Cardiac fibroblast (primary cell): ENCODE data around the gene SEMA4D.

Experiments
- DNase-seq, 2 donors: peaks; one replicate each; pipeline versions ENCODE4 v3.0.0 to v3.0.0-alpha.2; 2010; ENCODE audit warnings: low read depth in 2 of 2
- H3K4me3 ChIP-seq, 2 donors: replicated peaks in 1 of 2; 1 replicate in 1 of 2; 2 replicates in 1 of 2; pipeline ENCODE4 v1.5.1; 2011; ENCODE audit warnings: low read depth in 2 of 2, low read length in 2 of 2, mild to moderate bottlenecking in 2 of 2, moderate library complexity in 1 of 2
- TF ChIP-seq, protein P1 (sequence below): IDR thresholded peaks from one replicate; pipeline ENCODE4 v1.5.1; 2011; ENCODE audit warnings: low read depth, mild to moderate bottlenecking, low read length, inconsistent platforms

The SEMA4D gene

DNA sequence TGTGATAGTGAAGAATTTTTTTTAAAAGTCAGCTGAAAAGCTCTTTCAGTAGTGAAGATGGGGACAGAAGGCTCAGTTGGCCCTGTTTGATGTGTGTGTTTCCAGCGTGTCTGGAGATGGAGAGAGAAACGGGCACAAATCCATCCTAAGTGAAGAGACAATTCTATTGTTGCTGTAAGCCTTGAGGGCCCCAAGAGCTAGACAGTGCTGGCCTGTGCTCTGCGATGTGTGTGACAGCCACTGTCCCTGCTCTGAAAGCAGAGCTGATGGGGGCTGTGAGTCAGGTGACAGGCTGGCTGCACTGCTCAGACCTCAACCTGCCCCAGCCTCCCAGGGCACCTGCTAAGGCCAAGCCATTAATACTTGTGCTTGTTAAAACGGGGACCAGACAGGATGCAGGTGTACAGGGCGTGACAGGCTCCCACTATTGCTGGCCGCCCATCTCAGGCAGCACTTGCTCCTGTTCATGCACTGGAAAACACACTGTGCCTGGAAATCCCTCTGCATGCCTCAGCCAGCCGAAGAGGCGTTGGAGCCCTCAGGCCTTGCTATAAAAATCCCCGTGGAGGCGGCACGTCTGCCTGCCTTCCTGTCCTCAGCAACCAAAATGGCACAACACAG, 44.6 kb upstream of the SEMA4D start:
- TF ChIP-seq, protein P1, sequence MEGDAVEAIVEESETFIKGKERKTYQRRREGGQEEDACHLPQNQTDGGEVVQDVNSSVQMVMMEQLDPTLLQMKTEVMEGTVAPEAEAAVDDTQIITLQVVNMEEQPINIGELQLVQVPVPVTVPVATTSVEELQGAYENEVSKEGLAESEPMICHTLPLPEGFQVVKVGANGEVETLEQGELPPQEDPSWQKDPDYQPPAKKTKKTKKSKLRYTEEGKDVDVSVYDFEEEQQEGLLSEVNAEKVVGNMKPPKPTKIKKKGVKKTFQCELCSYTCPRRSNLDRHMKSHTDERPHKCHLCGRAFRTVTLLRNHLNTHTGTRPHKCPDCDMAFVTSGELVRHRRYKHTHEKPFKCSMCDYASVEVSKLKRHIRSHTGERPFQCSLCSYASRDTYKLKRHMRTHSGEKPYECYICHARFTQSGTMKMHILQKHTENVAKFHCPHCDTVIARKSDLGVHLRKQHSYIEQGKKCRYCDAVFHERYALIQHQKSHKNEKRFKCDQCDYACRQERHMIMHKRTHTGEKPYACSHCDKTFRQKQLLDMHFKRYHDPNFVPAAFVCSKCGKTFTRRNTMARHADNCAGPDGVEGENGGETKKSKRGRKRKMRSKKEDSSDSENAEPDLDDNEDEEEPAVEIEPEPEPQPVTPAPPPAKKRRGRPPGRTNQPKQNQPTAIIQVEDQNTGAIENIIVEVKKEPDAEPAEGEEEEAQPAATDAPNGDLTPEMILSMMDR: no peak
- DNase-seq: no peak
- H3K4me3 ChIP-seq: no peak overlapping the region

DNA sequence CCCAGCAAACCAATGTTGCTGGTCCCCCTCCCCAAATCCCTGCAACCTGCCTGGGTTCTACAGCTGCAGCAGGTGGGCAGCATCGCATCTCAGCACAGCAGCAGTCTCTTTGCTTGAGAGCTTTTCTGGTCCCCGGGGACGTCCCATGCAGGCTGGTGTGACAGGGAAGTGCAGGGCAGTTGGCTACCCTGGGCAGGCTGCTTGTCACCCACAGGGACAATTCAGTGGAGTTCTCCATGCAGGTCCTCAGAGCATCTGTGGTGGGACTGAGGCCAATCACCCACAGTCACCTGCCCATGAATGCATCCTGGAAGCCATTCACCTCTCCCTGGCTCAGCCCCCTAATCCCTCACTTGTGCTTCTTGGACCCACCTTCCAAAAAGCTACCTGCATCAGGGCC, 43.9 kb upstream of the SEMA4D start:
- no peak for DNase-seq
- H3K4me3 ChIP-seq: no peak overlapping the region
- TF ChIP-seq, protein P1: no peak

DNA sequence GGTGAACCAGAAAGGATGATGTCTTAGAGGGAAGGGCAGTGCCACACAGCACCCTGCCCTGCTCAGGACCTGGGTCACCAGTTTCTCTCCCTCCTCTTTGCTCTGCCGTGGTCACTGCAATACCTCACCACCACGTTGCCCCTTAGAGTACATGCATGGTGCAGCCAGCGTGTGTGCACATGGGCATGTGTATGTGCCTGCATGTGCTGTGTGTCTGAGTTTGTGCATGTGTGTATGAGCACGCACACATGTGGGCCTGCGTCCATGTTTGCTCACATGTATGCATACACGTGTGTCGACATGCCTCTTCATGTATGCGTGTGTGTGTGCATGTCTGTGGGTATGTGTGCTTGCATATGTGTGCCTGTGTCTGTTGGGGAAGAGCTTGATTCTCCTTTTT, 41.5 kb upstream of the SEMA4D start:
- no peak for DNase-seq
- H3K4me3 ChIP-seq: no peak overlapping the region
- TF ChIP-seq, protein P1: no peak

DNA sequence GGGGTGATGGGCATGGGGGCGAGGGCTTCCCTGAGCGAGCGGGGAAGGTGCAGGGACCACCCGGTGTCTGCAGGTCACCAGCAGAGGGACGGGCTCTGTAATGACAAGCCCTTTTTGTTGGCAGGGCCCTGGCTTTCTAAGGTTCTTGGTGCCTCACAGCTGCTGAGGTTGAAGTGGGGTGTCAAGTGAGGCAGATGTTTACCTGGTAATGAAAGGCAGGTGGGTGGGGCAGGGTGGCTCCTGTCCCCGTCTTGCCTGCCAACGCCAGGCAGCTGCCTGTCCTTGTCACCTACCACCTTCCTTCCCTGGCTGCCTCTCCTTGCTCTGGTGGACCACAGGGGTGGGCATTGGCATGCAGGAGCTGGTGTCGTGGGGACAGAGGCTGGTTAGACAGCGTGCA, 41.0 kb upstream of the SEMA4D start:
- no peak overlapping the region for H3K4me3 ChIP-seq
- TF ChIP-seq, protein P1: no peak
- no peak for DNase-seq

DNA sequence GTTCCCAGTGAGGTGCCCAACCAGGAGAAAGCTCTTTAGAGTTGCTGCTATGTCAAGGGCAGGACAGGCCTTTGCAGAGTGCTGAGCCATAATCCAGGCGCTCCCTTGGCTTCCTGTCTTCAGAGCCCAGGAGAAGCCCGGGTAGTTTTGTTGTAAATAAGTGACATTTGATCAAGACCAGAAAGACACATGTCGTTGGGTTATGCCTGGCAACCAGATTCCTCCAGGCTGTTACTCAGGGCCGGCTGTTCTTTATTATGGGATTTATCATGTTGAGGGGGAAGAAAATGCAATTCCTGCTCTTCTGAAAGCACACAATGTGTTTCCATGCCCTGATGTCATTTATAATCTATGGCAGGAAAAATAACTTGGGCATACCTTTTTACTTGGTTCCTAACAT, 39.3 kb upstream of the SEMA4D start:
- H3K4me3 ChIP-seq: no peak overlapping the region
- TF ChIP-seq, protein P1: no peak
- DNase-seq: no peak

DNA sequence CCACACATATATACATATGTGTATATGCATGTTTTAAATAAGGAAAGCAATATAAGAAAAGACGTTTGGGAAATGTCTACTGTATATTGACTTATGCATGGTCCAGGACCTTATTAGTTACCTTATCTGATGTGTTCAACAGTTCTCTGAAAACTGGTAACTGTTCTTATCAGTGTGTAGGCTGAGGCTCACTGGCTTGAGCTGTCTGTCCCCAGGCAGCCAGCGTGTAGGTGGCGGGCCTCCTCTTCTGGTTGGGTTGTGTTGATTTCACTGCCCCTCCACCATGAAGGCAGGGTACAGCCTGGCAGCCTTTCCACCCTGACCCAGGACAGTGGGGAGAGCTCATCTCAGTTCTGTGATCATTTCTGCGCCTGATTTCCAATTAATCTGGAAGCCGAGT, 38.7 kb upstream of the SEMA4D start:
- DNase-seq: no peak
- no peak overlapping the region for H3K4me3 ChIP-seq
- TF ChIP-seq, protein P1: no peak

DNA sequence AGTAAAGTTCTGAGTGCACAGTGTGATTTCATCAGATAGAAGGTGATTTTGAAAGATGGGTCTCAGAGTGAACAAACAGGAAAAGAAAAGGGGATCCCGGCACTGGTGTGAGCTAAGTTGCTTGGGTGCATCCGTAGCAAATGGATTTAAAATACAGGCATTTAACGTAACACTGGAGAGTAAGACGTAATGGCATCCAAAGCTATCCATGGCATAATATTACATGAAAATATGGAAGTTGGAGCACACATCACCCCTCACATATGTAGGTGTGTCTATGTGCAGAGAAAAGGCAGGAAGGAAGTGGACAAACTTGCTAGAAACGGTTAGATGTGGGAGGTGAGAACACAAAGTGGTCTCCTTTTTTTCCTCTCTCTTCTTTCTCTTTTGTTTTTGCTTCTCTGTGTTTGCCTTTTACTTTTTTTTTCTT, 38.2 kb upstream of the SEMA4D start:
- no peak overlapping the region for H3K4me3 ChIP-seq
- TF ChIP-seq, protein P1: no peak
- no peak for DNase-seq
